AG09309 (cell line): Measurements from ENCODE around the gene SUN2.

Source experiments
- DNase-seq: peaks from one replicate; pipeline ENCODE4 v3.0.0-alpha.2; 2010; ENCODE audit warnings: low read depth
- H3K4me3 ChIP-seq: 2 replicates; pipeline ENCODE4 v1.5.1; 2011; ENCODE audit warnings: mild to moderate bottlenecking, low read depth, low read length, moderate library complexity; ENCODE audit not compliant: control insufficient read depth
- TF ChIP-seq, protein P1 (sequence below): IDR thresholded peaks from 2 replicates; pipeline ENCODE4 v1.5.1; 2011; ENCODE audit warnings: mild to moderate bottlenecking, low read depth, low read length, inconsistent platforms; ENCODE audit not compliant: insufficient read depth, control insufficient read depth; ENCODE audit errors: missing control alignments

The SUN2 gene

DNA sequence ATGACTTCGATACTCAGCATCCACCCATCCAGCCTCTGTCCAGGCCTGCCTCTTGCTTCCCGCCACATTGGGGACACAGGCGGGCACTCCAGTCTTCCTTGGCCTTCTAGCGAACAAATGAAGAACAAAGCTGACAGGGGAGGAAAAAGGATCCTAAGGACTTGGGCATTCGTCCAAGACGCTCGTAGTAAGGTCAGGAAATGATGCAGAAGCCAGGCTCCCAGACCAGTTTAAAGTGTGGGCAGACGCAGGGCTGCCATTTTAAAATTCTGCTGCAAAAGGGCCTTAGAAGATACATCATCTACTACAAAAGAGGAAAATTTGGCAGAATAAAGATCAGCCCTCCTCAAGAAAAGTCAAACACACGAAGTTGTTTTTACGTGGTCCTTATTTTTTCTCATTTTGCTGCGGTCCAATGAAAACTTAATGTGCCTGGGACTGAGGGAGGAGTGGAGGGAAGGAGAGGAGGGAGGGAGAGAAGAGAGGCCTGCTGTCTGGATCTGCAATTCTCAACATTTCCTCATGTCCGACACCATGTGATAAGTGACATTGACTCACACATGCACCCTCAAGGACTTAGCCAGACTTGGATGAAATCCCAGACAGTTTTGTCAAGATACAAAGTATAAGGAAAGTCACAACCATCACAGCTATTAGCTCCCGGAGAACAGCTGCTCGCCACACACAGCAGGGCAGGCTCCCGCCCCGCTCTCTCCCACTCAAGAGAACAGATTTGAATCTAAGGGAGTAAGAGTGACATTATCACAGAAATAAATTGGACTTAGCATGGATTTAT, 32.4 kb upstream of the SUN2 start:
- no peak overlapping the region for H3K4me3 ChIP-seq
- TF ChIP-seq, protein P1, sequence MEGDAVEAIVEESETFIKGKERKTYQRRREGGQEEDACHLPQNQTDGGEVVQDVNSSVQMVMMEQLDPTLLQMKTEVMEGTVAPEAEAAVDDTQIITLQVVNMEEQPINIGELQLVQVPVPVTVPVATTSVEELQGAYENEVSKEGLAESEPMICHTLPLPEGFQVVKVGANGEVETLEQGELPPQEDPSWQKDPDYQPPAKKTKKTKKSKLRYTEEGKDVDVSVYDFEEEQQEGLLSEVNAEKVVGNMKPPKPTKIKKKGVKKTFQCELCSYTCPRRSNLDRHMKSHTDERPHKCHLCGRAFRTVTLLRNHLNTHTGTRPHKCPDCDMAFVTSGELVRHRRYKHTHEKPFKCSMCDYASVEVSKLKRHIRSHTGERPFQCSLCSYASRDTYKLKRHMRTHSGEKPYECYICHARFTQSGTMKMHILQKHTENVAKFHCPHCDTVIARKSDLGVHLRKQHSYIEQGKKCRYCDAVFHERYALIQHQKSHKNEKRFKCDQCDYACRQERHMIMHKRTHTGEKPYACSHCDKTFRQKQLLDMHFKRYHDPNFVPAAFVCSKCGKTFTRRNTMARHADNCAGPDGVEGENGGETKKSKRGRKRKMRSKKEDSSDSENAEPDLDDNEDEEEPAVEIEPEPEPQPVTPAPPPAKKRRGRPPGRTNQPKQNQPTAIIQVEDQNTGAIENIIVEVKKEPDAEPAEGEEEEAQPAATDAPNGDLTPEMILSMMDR: no peak
- peak; percentile 80 for DNase-seq

GRCh38 chr22:38786631-38787030, 30.8 kb upstream of the SUN2 start:
- DNase-seq: no peak
- no peak overlapping the region for H3K4me3 ChIP-seq
- TF ChIP-seq, protein P1: no peak

GRCh38 chr22:38784856-38785255, 29.1 kb upstream of the SUN2 start:
- DNase-seq: no peak
- TF ChIP-seq, protein P1: no peak
- H3K4me3 ChIP-seq: no peak overlapping the region

DNA sequence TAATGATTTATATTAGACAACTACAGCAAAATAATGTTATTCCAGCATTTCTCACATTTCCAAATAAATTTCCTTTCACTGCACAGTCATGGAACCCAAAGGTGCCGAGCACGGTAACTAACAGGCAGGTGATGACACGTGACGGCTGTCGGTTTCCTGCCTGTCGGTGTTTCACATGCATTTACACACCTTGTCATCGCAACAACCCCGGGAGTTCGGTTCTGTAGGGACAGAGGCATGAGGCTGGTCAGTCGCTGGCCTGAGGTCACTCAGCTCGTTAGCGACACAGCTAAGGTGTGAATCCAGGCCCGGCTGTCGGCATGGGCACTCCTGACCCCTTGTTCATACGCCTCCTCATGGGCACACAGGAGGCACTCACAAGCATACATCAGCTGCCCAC, 28.2 kb upstream of the SUN2 start:
- no peak overlapping the region for H3K4me3 ChIP-seq
- no peak for DNase-seq
- TF ChIP-seq, protein P1: no peak

DNA sequence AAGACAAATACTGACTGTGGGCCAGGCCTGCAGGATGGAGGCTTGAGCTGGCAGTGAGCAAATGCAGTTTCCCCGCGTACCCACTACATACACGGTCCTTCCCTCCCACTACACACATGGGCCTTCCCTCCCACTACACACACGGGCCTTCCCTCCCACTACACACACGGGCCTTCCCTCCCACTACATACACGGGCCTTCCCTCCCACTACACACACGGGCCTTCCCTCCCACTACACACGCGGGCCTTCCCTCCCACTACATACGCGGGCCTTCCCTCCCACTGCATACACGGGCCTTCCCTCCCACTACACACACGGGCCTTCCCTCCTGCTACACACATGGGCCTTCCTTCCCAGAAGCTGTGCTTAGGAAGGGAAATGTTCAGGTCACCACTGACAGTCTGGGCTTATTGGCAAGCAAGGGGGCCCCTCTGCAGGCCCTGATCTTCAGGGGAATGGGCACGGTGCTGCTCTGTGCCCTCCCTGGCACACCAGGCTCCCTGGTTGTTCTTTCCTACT, 27.4 kb upstream of the SUN2 start:
- no peak for DNase-seq
- TF ChIP-seq, protein P1: no peak
- no peak overlapping the region for H3K4me3 ChIP-seq

GRCh38 chr22:38782402-38783094, 26.8 kb upstream of the SUN2 start:
- H3K4me3 ChIP-seq: no peak overlapping the region
- DNase-seq: no peak
- TF ChIP-seq, protein P1: no peak
